Hematopoietic multipotent progenitor cell treated with erythropoietin and hydrocortisone succinate and interleukin-3 and kit ligand, for 8 days (in vitro differentiated cells): ENCODE data around the gene LIME1.

ENCODE experiments used
- DNase-seq: peaks from one replicate; pipeline ENCODE4 v3.0.0-alpha.2; 2015

The LIME1 gene

GRCh38 chr20:63735859-63736718, at the start of gene LIME1:
Gene LIME1 (plus strand): TSS chr20:63736664. CDS start chr20:63737550, 886 bp downstream.
- DNase-seq = peak; percentile 68

- no peak for DNase-seq
These were observed 48.9 kb upstream of the LIME1 start for GRCh38 chr20:63687419-63688178.

- DNase-seq = no peak
These were observed 48.0 kb upstream of the LIME1 start for GRCh38 chr20:63688228-63689045.

GRCh38 chr20:63689046-63690002, 47.1 kb upstream of the LIME1 start:
- no peak for DNase-seq

- no peak for DNase-seq
These were observed 46.2 kb upstream of the LIME1 start for GRCh38 chr20:63690003-63690897.

GRCh38 chr20:63690898-63691710, 45.4 kb upstream of the LIME1 start:
- no peak for DNase-seq

- DNase-seq = no peak
These were observed 44.6 kb upstream of the LIME1 start for GRCh38 chr20:63691711-63692435.

- no peak for DNase-seq
These were observed 43.9 kb upstream of the LIME1 start for GRCh38 chr20:63692436-63693082.

- no peak for DNase-seq
These were observed 43.3 kb upstream of the LIME1 start for GRCh38 chr20:63693083-63693732.

- no peak for DNase-seq
These were observed 42.5 kb upstream of the LIME1 start for GRCh38 chr20:63693733-63694583.

GRCh38 chr20:63694584-63695423, 41.7 kb upstream of the LIME1 start:
- DNase-seq = no peak

- no peak for DNase-seq
These were observed 40.8 kb upstream of the LIME1 start for GRCh38 chr20:63695424-63696305.

GRCh38 chr20:63696306-63696627, 40.2 kb upstream of the LIME1 start:
- DNase-seq = peak; percentile 19

GRCh38 chr20:63696628-63697356, 39.7 kb upstream of the LIME1 start, which contains the start of gene TNFRSF6B:
Gene TNFRSF6B (plus strand): TSS chr20:63696652. CDS start chr20:63696768, 116 bp downstream.
- no peak for DNase-seq
